ENCODE data around the gene ZNF385B. TPM values are rescaled to one million over a fixed set of nuclear protein-coding genes. Genes with fewer than 3 reads are reported as not detected.

ZNF385B gene
- polyA plus RNA-seq, 1 of the 3 experiments (the other 2 are of a cell fraction), result 0.16 TPM

DNA sequence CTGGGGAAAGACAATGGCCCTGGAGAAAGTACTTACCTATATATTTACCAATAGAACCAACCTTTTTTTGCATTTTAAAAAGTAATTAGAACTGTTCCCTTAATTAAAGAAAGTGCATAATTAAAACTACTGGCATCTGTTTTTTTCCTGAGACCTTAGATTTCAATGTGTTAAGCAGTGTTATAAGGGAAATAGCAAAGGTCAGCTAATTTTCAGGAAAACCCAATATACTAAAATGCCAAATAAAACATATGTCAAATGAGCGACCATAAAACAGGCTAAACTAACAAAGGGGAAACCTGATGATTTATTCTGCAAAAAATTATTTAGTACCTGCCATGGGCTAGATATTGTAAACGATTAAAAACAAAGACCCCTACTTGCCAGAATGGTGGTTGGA lies 372.8 kb downstream of the ZNF385B start:
- Histone ChIP-seq H4K20me1 (ENCODE audit: insufficient read depth) (no peaks in the 10 kb centered on the region), H3K36me3 (replicated peaks in 1 of 2; ENCODE audit: control insufficient read depth in 1 of 2, insufficient read depth in 2 of 2, low read length in 1 of 2) (no peaks in the 10 kb centered on the region), H3F3A (replicated peaks; ENCODE audit: insufficient read depth) (no peaks in the 10 kb centered on the region), H3K9ac (no peak overlapping the region), H3K4me2 (no peak overlapping the region), H3K27ac (ENCODE audit: low read depth in 2 of 2, low read length in 1 of 2) (no peak overlapping the region), H2AFZ (ENCODE audit: low read depth) (no peak overlapping the region), H3K9me2 (no peaks in the 10 kb centered on the region), H3K9me3 (no peaks in the 10 kb centered on the region), H3K4me1 (ENCODE audit: control insufficient read depth in 1 of 2, insufficient read depth in 2 of 2, low read depth in 1 of 2, low read length in 1 of 2) (no peaks in the 10 kb centered on the region), H3K4me3 (ENCODE audit: low read depth in 2 of 2, low read length in 1 of 2) (no peak overlapping the region), H3K27me3 (ENCODE audit: insufficient read depth) (no peaks in the 10 kb centered on the region), H3K79me2 (ENCODE audit: insufficient read depth) (no peaks in the 10 kb centered on the region)
- ChIA-PET CTCF (no interaction called here), POLR2A (no interaction called here)
- TF ChIP-seq GATA2 (CRISPR knock-in tag; IDR thresholded peaks at IDR 0.05) (no peak), TCF12 (IDR thresholded peaks at IDR 0.05) (no peak)
- DNase-seq, result no peak
- WGBS (ENCODE audit: low lambda C conversion rate), result 78% methylated on average over 2 of the region's 2 CpGs

DNA sequence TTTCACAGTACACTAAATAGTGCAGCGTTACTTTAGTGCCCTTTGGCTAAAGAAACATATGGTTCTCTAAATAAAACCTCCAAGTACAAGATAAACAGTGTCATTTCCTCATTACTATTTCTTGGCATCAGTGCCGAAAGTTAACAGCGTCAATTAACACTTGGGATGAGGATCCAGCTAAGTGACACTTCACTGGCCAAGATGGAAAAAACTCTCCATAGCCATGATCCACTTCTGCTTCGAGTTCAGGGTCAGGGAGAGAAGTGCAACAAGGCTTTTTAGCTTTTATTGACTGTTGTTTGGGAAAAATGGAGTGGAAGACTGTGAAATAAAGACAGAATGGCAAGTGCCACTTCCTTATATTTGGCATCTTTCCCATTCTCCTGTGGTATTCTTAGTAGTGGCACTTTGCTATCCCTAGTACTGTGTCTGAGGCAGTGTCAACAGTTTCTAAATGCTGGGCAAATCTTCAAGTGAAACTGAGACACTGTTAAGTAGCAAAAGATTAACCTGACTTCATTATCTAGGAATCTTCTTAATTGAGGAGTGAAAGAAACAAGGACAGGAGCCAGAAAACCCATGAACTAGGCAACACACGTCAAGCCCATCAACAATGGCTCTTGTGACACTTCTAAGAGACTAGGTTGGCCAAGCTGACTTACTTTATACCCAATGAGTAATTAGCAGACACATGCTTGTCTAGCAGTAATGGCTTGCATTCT lies 374.2 kb downstream of the ZNF385B start:
- CTCF ChIA-PET, result no interaction called here
- H3K27ac ChIP-seq (ENCODE audit: low read depth in 2 of 2, low read length in 1 of 2), result no peak overlapping the region
- TF ChIP-seq, protein P1, sequence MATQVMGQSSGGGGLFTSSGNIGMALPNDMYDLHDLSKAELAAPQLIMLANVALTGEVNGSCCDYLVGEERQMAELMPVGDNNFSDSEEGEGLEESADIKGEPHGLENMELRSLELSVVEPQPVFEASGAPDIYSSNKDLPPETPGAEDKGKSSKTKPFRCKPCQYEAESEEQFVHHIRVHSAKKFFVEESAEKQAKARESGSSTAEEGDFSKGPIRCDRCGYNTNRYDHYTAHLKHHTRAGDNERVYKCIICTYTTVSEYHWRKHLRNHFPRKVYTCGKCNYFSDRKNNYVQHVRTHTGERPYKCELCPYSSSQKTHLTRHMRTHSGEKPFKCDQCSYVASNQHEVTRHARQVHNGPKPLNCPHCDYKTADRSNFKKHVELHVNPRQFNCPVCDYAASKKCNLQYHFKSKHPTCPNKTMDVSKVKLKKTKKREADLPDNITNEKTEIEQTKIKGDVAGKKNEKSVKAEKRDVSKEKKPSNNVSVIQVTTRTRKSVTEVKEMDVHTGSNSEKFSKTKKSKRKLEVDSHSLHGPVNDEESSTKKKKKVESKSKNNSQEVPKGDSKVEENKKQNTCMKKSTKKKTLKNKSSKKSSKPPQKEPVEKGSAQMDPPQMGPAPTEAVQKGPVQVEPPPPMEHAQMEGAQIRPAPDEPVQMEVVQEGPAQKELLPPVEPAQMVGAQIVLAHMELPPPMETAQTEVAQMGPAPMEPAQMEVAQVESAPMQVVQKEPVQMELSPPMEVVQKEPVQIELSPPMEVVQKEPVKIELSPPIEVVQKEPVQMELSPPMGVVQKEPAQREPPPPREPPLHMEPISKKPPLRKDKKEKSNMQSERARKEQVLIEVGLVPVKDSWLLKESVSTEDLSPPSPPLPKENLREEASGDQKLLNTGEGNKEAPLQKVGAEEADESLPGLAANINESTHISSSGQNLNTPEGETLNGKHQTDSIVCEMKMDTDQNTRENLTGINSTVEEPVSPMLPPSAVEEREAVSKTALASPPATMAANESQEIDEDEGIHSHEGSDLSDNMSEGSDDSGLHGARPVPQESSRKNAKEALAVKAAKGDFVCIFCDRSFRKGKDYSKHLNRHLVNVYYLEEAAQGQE (IDR thresholded peaks at IDR 0.05; ENCODE audit: low read depth, low read length), result no peak
- no peak for TF ChIP-seq NRF1 (IDR thresholded peaks at IDR 0.05; ENCODE audit: low read depth, low read length)
- no peak for TF ChIP-seq TAF1 (IDR thresholded peaks at IDR 0.05; ENCODE audit: borderline replicate concordance, low read depth, low read length)

DNA sequence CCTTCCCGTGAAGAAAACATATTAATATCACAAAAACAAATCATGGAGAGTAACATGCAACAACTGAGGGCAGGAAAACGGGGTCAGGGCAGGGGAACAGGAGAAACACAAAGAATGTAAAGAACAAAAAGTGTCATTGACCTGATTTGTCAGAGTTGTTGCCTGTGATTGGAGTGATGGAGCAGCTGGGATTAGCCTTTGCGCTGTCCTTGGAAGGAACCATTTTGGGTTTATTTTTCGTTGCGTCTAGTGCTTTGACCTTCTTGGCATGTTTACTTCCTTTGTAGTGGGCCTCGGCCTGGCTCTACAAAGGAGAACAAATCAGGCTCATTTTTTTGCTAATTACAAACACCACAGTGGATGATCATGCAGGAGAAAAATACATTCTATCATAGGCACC lies 378.3 kb downstream of the ZNF385B start:
- Histone ChIP-seq H3K27me3 (ENCODE audit: insufficient read depth) (no peaks in the 10 kb centered on the region), H3K4me1 (ENCODE audit: control insufficient read depth in 1 of 2, insufficient read depth in 2 of 2, low read depth in 1 of 2, low read length in 1 of 2) (no peaks in the 10 kb centered on the region), H3K9ac (no peak overlapping the region), H3K36me3 (replicated peaks in 1 of 2; ENCODE audit: control insufficient read depth in 1 of 2, insufficient read depth in 2 of 2, low read length in 1 of 2) (no peaks in the 10 kb centered on the region), H3K79me2 (ENCODE audit: insufficient read depth) (no peaks in the 10 kb centered on the region), H3K9me2 (no peaks in the 10 kb centered on the region), H4K20me1 (ENCODE audit: insufficient read depth) (no peaks in the 10 kb centered on the region), H3K27ac (ENCODE audit: low read depth in 2 of 2, low read length in 1 of 2) (no peak overlapping the region), H3K9me3 (no peaks in the 10 kb centered on the region), H3F3A (replicated peaks; ENCODE audit: insufficient read depth) (no peaks in the 10 kb centered on the region), H2AFZ (ENCODE audit: low read depth) (no peak overlapping the region), H3K4me2 (no peak overlapping the region), H3K4me3 (ENCODE audit: low read depth in 2 of 2, low read length in 1 of 2) (no peak overlapping the region)
- no peak for TF ChIP-seq SMC3 (IDR thresholded peaks at IDR 0.05; ENCODE audit: low read depth, low read length)
- TF ChIP-seq, protein P2, sequence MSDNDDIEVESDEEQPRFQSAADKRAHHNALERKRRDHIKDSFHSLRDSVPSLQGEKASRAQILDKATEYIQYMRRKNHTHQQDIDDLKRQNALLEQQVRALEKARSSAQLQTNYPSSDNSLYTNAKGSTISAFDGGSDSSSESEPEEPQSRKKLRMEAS (IDR thresholded peaks at IDR 0.05; ENCODE audit: low read depth), result no peak
- TF ChIP-seq MEF2A (IDR thresholded peaks at IDR 0.05; ENCODE audit: borderline replicate concordance, low read depth), result no peak
- TF ChIP-seq RFX5 (IDR thresholded peaks at IDR 0.05; ENCODE audit: low read length), result no peak
- TF ChIP-seq, protein P3, sequence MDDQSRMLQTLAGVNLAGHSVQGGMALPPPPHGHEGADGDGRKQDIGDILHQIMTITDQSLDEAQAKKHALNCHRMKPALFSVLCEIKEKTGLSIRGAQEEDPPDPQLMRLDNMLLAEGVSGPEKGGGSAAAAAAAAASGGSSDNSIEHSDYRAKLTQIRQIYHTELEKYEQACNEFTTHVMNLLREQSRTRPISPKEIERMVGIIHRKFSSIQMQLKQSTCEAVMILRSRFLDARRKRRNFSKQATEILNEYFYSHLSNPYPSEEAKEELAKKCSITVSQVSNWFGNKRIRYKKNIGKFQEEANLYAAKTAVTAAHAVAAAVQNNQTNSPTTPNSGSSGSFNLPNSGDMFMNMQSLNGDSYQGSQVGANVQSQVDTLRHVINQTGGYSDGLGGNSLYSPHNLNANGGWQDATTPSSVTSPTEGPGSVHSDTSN (IDR thresholded peaks at IDR 0.05), result no peak
- TF ChIP-seq FOSL2 (IDR thresholded peaks at IDR 0.05; ENCODE audit: borderline replicate concordance, low read depth), result no peak
- no peak for TF ChIP-seq EP300 (IDR thresholded peaks at IDR 0.05; ENCODE audit: borderline replicate concordance in 1 of 2, low read depth in 1 of 2, low read length in 1 of 2)
- TF ChIP-seq EZH2phosphoT487 (IDR thresholded peaks at IDR 0.05; ENCODE audit: borderline replicate concordance, low read depth), result no peak
- TF ChIP-seq GABPA (IDR thresholded peaks at IDR 0.05; ENCODE audit: low read depth), result no peak
- TF ChIP-seq POLR2AphosphoS5 (IDR thresholded peaks at IDR 0.05; ENCODE audit: low read depth, low read length), result no peak
- TF ChIP-seq TEAD4 (IDR thresholded peaks at IDR 0.05; ENCODE audit: borderline replicate concordance, insufficient read depth), result no peak
- DNase-seq, result no peak
- POLR2A ChIA-PET, result no interaction called here
- WGBS (ENCODE audit: low lambda C conversion rate), result 75% methylated on average over 6 of the region's 6 CpGs
- CTCF ChIA-PET, result no interaction called here

More for the DNA sequence above, 374.2 kb downstream of the ZNF385B start:
- no peak for DNase-seq
- Histone ChIP-seq H3K27me3 (ENCODE audit: insufficient read depth) (no peaks in the 10 kb centered on the region), H3K9me3 (no peaks in the 10 kb centered on the region), H3K36me3 (replicated peaks in 1 of 2; ENCODE audit: control insufficient read depth in 1 of 2, insufficient read depth in 2 of 2, low read length in 1 of 2) (no peaks in the 10 kb centered on the region), H3K4me2 (no peak overlapping the region), H4K20me1 (ENCODE audit: insufficient read depth) (no peaks in the 10 kb centered on the region), H3K4me1 (ENCODE audit: control insufficient read depth in 1 of 2, insufficient read depth in 2 of 2, low read depth in 1 of 2, low read length in 1 of 2) (no peaks in the 10 kb centered on the region), H3F3A (replicated peaks; ENCODE audit: insufficient read depth) (no peaks in the 10 kb centered on the region), H2AFZ (ENCODE audit: low read depth) (no peak overlapping the region), H3K9ac (no peak overlapping the region), H3K79me2 (ENCODE audit: insufficient read depth) (no peaks in the 10 kb centered on the region), H3K4me3 (ENCODE audit: low read depth in 2 of 2, low read length in 1 of 2) (no peak overlapping the region), H3K9me2 (no peaks in the 10 kb centered on the region)
- POLR2A ChIA-PET, result no interaction called here
- 76% methylated on average over 5 of the region's 5 CpGs for WGBS (ENCODE audit: low lambda C conversion rate)
